ENCODE results near the gene PTPN4. TPM values are rescaled to one million over a fixed set of nuclear protein-coding genes. Genes with fewer than 3 reads are reported as not detected.

The PTPN4 gene
- total RNA-seq, 1 donor from 2014 or later = 6.4 TPM

- peak overlapping the region; percentile 87 for H3K4me3 ChIP-seq (ENCODE audit: low read depth, low read length)
- no peak for DNase-seq (ENCODE audit: low read depth)
- no peak for TF ChIP-seq CTCF (conservative IDR thresholded peaks at IDR 0.05; ENCODE audit: low read depth, low read length)
Measured at GRCh38 chr2:120012363-120012762, 252.6 kb downstream of the PTPN4 start.

GRCh38 chr2:120012771-120013596, 253.3 kb downstream of the PTPN4 start, which contains the start of gene EPB41L5:
Gene EPB41L5 (plus strand): TSS chr2:120013077. CDS start chr2:120019085, 6,008 bp downstream.
- peak within 1 kb of the TSS; percentile 87 for H3K4me3 ChIP-seq (ENCODE audit: low read depth, low read length)
- no peak for TF ChIP-seq CTCF (conservative IDR thresholded peaks at IDR 0.05; ENCODE audit: low read depth, low read length)
- no peak for DNase-seq (ENCODE audit: low read depth)

- no peak for DNase-seq (ENCODE audit: low read depth)
Measured at GRCh38 chr2:120013597-120014223, 254.0 kb downstream of the PTPN4 start.

GRCh38 chr2:120014226-120014980, 254.7 kb downstream of the PTPN4 start:
- peak overlapping the region; percentile 87 for H3K4me3 ChIP-seq (ENCODE audit: low read depth, low read length)
- no peak for TF ChIP-seq CTCF (conservative IDR thresholded peaks at IDR 0.05; ENCODE audit: low read depth, low read length)
- no peak for DNase-seq (ENCODE audit: low read depth)

More at GRCh38 chr2:120013597-120014223, 254.0 kb downstream of the PTPN4 start:
- no peak for TF ChIP-seq CTCF (conservative IDR thresholded peaks at IDR 0.05; ENCODE audit: low read depth, low read length)
- H3K4me3 ChIP-seq (ENCODE audit: low read depth, low read length) = peak overlapping the region; percentile 87

GRCh38 chr2:120016800-120017199, 257.1 kb downstream of the PTPN4 start:
- TF ChIP-seq CTCF (conservative IDR thresholded peaks at IDR 0.05; ENCODE audit: low read depth, low read length) = no peak
- DNase-seq (ENCODE audit: low read depth) = no peak
- no peak overlapping the region for H3K4me3 ChIP-seq (ENCODE audit: low read depth, low read length)

- no peak for TF ChIP-seq CTCF (conservative IDR thresholded peaks at IDR 0.05; ENCODE audit: low read depth, low read length)
Measured at GRCh38 chr2:120017201-120017600, 257.5 kb downstream of the PTPN4 start.

More at GRCh38 chr2:120017201-120017600, 257.5 kb downstream of the PTPN4 start:
- H3K4me3 ChIP-seq (ENCODE audit: low read depth, low read length) = no peak overlapping the region
- DNase-seq (ENCODE audit: low read depth) = no peak

Data from epithelial cell of proximal tubule (primary cell).